HG02759 (cell line): Measurements from ENCODE around the gene ZBTB24.
"Not testable (repeated sequence)": the region's sequence is repeated elsewhere in the genome, so short reads cannot be mapped to it uniquely, and the experiment has no call there.

Experiments
- ATAC-seq: cut with Tn5 transposase; IDR thresholded peaks from one replicate; pipeline ENCODE4 v1.9.1; 2021; ENCODE audit warnings: mild to moderate bottlenecking, moderate library complexity; ENCODE audit not compliant: unreplicated experiment

The ZBTB24 gene

GRCh38 chr6:109482905-109483734, at the start of gene ZBTB24:
Gene ZBTB24, minus strand, starts transcription at chr6:109483219. Its CDS starts 1,193 bp downstream, at chr6:109482026.
- ATAC-seq: peak; percentile 88

GRCh38 chr6:109531446-109531845, 48.4 kb upstream of the ZBTB24 start:
- ATAC-seq: no peak

- no peak for ATAC-seq
Observed at GRCh38 chr6:109527989-109528388, 45.0 kb upstream of the ZBTB24 start.

GRCh38 chr6:109526905-109527628, 44.0 kb upstream of the ZBTB24 start:
- ATAC-seq: no peak

- ATAC-seq: no peak
Observed at GRCh38 chr6:109524129-109524528, 41.1 kb upstream of the ZBTB24 start.

- no peak for ATAC-seq
Observed at GRCh38 chr6:109523478-109523877, 40.5 kb upstream of the ZBTB24 start.

GRCh38 chr6:109521080-109521479, 38.1 kb upstream of the ZBTB24 start:
- no peak for ATAC-seq

- ATAC-seq: not testable (repeated sequence)
Observed at GRCh38 chr6:109519647-109520046, 36.6 kb upstream of the ZBTB24 start.

GRCh38 chr6:109516929-109517328, 33.9 kb upstream of the ZBTB24 start:
- no peak for ATAC-seq

- ATAC-seq: no peak
Observed at GRCh38 chr6:109515781-109516409, 32.9 kb upstream of the ZBTB24 start.

- ATAC-seq: no peak
Observed at GRCh38 chr6:109514946-109515345, 31.9 kb upstream of the ZBTB24 start.

- no peak for ATAC-seq
Observed at GRCh38 chr6:109513571-109514071, 30.6 kb upstream of the ZBTB24 start.

- ATAC-seq: no peak
Observed at GRCh38 chr6:109512271-109512817, 29.3 kb upstream of the ZBTB24 start.

GRCh38 chr6:109511832-109512231, 28.8 kb upstream of the ZBTB24 start:
- ATAC-seq: no peak

- no peak for ATAC-seq
Observed at GRCh38 chr6:109510358-109510757, 27.3 kb upstream of the ZBTB24 start.

GRCh38 chr6:109508166-109508860, 25.3 kb upstream of the ZBTB24 start:
- ATAC-seq: no peak

GRCh38 chr6:109507490-109508072, 24.6 kb upstream of the ZBTB24 start:
- ATAC-seq: no peak

- no peak for ATAC-seq
Observed at GRCh38 chr6:109506841-109507240, 23.8 kb upstream of the ZBTB24 start.

GRCh38 chr6:109506314-109506713, 23.3 kb upstream of the ZBTB24 start:
- ATAC-seq: no peak
